ENCODE measurements around the gene NKAP. TPM values are rescaled to one million over a fixed set of nuclear protein-coding genes. Genes with fewer than 3 reads are reported as not detected.

Gene NKAP
- 3.4 and 6.1 TPM in 2 replicates for total RNA-seq

GRCh38 chrX:119943185-119943988 is at the start of gene NKAP:
NKAP (minus strand) TSS chrX:119943751; CDS start chrX:119943605, 146 bp downstream.

DNA sequence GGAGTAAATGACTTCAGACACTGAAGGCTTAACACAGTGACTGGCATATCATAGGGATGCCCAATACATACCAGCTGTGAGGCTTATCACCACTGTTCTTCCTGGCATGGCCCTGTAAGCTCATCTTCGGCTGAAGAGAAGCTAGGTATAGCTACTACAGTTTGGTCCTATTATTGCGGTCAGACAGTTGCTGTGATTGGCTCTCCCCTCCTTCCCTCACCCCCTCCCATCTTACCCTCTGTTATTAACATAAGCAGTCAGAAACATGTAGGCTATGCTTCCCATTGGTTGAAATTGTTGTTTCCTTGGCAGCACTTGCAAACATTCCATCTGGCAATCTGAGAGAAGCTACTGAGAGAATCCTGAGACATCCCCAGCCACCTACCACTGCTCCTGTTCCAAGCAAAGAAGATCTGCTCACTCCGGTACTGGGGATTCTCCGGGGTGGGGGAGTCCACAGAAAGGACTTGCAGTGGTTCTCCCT is 47.7 kb downstream of the NKAP start, which contains the start of gene AKAP14:
AKAP14 (plus strand) TSS at position 51 of the 484 bp plus-strand sequence. CDS start 7,331 bp downstream, outside the sequence.

GRCh38 chrX:119871599-119872395 is 71.8 kb downstream of the NKAP start, which contains the start of the genes NDUFA1 and RNF113A:
NDUFA1 (plus strand) TSS chrX:119871832; CDS start chrX:119871912, 80 bp downstream.
RNF113A (minus strand) TSS chrX:119871733; CDS start chrX:119871613, 120 bp downstream.

Other genes starting within 250 kb of the NKAP start
- gene SOWAHD, start 185.2 kb downstream of the NKAP start, total RNA-seq: not detected in 2 replicates
- 6,263 and 8,116 TPM in 2 replicates for gene RPL39, start 152.1 kb downstream of the NKAP start, total RNA-seq
- 1.0 and 3.0 TPM in 2 replicates for gene UPF3B, start 90.8 kb downstream of the NKAP start, total RNA-seq
- 14.6 and 20.4 TPM in 2 replicates for gene RNF113A, start 72.0 kb downstream of the NKAP start, total RNA-seq
- gene NDUFA1, start 71.9 kb downstream of the NKAP start, total RNA-seq: 44.7 and 58.9 TPM in 2 replicates
- gene AKAP14, start 47.9 kb downstream of the NKAP start, total RNA-seq: not detected in 2 replicates
- gene RHOXF2B, start 133.9 kb upstream of the NKAP start, total RNA-seq: not detected in 2 replicates
- not detected in 2 replicates for gene RHOXF1, start 172.2 kb upstream of the NKAP start, total RNA-seq
- gene RHOXF2, start 214.9 kb upstream of the NKAP start, total RNA-seq: not detected in 2 replicates

Measured in epithelial cell of alveolus of lung (primary cell).